ENCODE measurements around the gene BCAS3. TPM values are rescaled to one million over a fixed set of nuclear protein-coding genes. Genes with fewer than 3 reads are reported as not detected.
"Not testable (repeated sequence)": the region's sequence is repeated elsewhere in the genome, so short reads cannot be mapped to it uniquely, and the experiment has no call there.

The BCAS3 gene
- total RNA-seq, 4 donors from 2014 or later, result 18.2 to 60.6 (median 23.4) TPM

- no peaks in the 10 kb centered on the region for H3K36me3 ChIP-seq
- H3K4me3 ChIP-seq, result no peak overlapping the region
- H3K9me3 ChIP-seq, result no peaks in the 10 kb centered on the region
- DNase-seq (no peak), ATAC-seq (no peak)
- intact Hi-C loops (cut with DNase I; ENCODE audit: low total_unique reads) (no loop called here), in situ Hi-C loops (cut with MboI; ENCODE audit: low sequenced_read_pairs in 4 of 4) (loop anchor here (10.0 to 25.0 kb wide), 2 partner anchors 408 to 411 kb away; no protein-coding TSS in a partner anchor)
- TF ChIP-seq CTCF (IDR thresholded peaks at IDR 0.05 in 4 of 5, conservative IDR thresholded peaks at IDR 0.05 in 1 of 5) (no peak), POLR2A (IDR thresholded peaks at IDR 0.05) (no peak)
- H3K27me3 ChIP-seq, result peaks cover 0 to 18% (median 9%) of the 10 kb centered on the region in 3 donors
- no peaks in the 10 kb centered on the region for H3K4me1 ChIP-seq
- no peak overlapping the region for H3K27ac ChIP-seq
These were observed 749.0 kb downstream of the BCAS3 start for GRCh38 chr17:61426482-61427304.

DNA sequence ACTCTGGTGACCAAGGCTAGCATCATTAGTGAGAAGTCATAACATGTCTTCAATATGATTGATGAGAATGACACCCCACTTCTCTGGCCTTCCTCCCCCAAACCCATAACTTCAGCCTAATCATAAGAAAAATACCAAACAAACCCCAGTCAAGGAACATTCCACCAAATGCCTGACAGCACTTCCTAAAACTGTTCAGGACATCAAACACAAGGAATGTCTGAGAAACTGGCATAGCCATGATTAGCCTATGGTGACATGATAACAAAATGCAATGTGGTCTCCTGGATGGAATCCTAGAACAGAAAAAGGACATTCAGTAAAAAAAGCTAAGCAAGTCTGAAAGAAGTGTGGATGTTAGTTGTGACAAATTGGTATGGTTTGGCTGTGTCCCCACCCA lies 749.9 kb downstream of the BCAS3 start:
- no peak for ATAC-seq
- Histone ChIP-seq H3K4me1 (no peaks in the 10 kb centered on the region), H3K27me3 (peaks cover 0 to 10% (median 5%) of the 10 kb centered on the region in 3 donors), H3K27ac (no peak overlapping the region), H3K4me3 (no peak overlapping the region), H3K9me3 (no peaks in the 10 kb centered on the region), H3K36me3 (no peaks in the 10 kb centered on the region)
- in situ Hi-C loops (cut with MboI; ENCODE audit: low sequenced_read_pairs in 4 of 4) (loop anchor here (10.0 to 25.0 kb wide), 2 partner anchors 407 to 410 kb away; no protein-coding TSS in a partner anchor), intact Hi-C loops (cut with DNase I; ENCODE audit: low total_unique reads) (no loop called here)
- DNase-seq, result no peak
- TF ChIP-seq CTCF (IDR thresholded peaks at IDR 0.05 in 4 of 5, conservative IDR thresholded peaks at IDR 0.05 in 1 of 5), result no peak
- TF ChIP-seq POLR2A (IDR thresholded peaks at IDR 0.05), result no peak

DNA sequence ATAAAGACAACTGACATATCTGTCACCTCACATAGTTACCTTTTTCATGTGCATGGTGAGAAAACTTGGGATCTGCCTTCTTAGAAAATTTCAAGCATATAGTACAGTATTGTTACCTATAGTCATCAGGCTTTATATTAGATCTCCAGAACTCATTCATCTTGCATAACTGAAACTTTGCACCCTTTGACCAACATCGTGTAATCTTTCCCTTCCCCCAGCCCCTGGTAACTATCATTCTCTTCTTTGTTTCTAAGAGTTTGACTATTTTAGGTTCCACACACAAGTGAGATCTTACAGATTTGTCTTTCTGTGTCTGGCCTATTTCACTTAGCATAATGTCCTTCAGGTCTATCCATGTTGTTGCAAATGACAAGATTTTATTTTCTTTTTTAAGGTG lies 751.6 kb downstream of the BCAS3 start:
- Histone ChIP-seq H3K4me3 (no peak overlapping the region), H3K9me3 (no peaks in the 10 kb centered on the region), H3K27me3 (no peaks in the 10 kb centered on the region), H3K4me1 (no peaks in the 10 kb centered on the region), H3K27ac (no peak overlapping the region), H3K36me3 (no peaks in the 10 kb centered on the region)
- TF ChIP-seq CTCF (IDR thresholded peaks at IDR 0.05 in 4 of 5, conservative IDR thresholded peaks at IDR 0.05 in 1 of 5), result no peak
- no peak for TF ChIP-seq POLR2A (IDR thresholded peaks at IDR 0.05)
- no peak for DNase-seq
- intact Hi-C loops (cut with DNase I; ENCODE audit: low total_unique reads), result no loop called here
- no peak for ATAC-seq
- in situ Hi-C loops (cut with MboI; ENCODE audit: low sequenced_read_pairs in 4 of 4), result loop anchor here (10.0 to 25.0 kb wide), 2 partner anchors 406 to 408 kb away; no protein-coding TSS in a partner anchor

- H3K36me3 ChIP-seq; DNase-seq; intact Hi-C loops (cut with DNase I; ENCODE audit: low total_unique reads); H3K4me1 ChIP-seq; H3K4me3 ChIP-seq; ATAC-seq; H3K9me3 ChIP-seq; H3K27me3 ChIP-seq; H3K27ac ChIP-seq: not testable (repeated sequence)
- in situ Hi-C loops (cut with MboI; ENCODE audit: low sequenced_read_pairs in 4 of 4), result loop anchor here (10.0 to 25.0 kb wide), 2 partner anchors 405 to 407 kb away; no protein-coding TSS in a partner anchor
These were observed 752.2 kb downstream of the BCAS3 start for GRCh38 chr17:61429831-61430230.

DNA sequence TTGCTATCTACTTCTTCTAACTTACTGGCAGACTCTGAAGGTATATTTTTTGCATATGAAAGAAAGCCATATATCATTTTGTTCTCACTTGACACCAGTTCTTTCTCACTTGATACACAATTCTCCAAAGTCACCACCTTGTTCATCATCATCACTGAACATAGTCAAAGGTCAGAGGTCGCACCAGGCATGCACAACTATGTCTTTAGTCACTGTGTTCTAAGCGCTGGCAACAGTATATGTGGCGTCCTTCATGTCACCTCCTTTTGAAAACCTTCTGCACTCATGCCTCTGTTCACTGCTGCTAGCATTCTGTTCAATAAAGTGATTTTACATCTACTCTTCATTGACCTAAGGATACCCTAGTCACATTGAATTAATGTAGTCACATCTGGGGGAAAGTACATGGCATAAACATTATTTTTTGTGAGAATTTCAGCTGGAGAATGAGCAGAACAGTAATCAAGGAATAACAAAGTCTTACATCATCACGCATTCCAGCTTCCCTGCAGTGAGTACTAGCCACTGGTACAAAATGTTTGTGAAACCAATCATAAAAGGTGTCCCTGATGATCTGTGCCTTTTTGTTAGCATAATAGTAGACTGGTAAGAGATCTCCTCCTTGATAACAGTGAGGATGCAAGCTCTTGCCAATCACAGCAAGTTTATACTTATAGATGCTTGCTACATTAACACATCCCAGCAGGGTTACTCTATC lies 754.1 kb downstream of the BCAS3 start:
- H3K27ac ChIP-seq, result no peak overlapping the region
- TF ChIP-seq CTCF (IDR thresholded peaks at IDR 0.05 in 4 of 5, conservative IDR thresholded peaks at IDR 0.05 in 1 of 5), result no peak
- no peak for TF ChIP-seq POLR2A (IDR thresholded peaks at IDR 0.05)
- H3K9me3 ChIP-seq, result peaks cover 0 to 8% (median 0%) of the 10 kb centered on the region in 3 donors
- H3K4me1 ChIP-seq, result no peaks in the 10 kb centered on the region
- in situ Hi-C loops (cut with MboI; ENCODE audit: low sequenced_read_pairs in 4 of 4), result loop anchor here in 2 of 4 donors (25.0 kb wide), 1 partner anchor 406 kb away; no protein-coding TSS in a partner anchor
- H3K4me3 ChIP-seq, result no peak overlapping the region
- no peaks in the 10 kb centered on the region for H3K36me3 ChIP-seq
- ATAC-seq (no peak), DNase-seq (no peak)
- intact Hi-C loops (cut with DNase I; ENCODE audit: low total_unique reads), result no loop called here
- no peaks in the 10 kb centered on the region for H3K27me3 ChIP-seq
